AG04450 (cell line): Measurements from ENCODE around the gene ZSCAN32. TPM values are rescaled to one million over a fixed set of nuclear protein-coding genes. Genes with fewer than 3 reads are reported as not detected.

Source experiments
- CTCF ChIA-PET: fragments of 300-600, 350-600 bp; formaldehyde crosslinking; extraction: SDS; loops from one replicate; lab custom pipeline; 2022; ENCODE audit warnings: antibody characterized with exemption, inconsistent platforms; lab: Charles Lee
- POLR2A ChIA-PET: fragments of 350-600 bp; formaldehyde crosslinking; extraction: SDS; loops from one replicate; lab custom pipeline; 2021; ENCODE audit warnings: antibody characterized with exemption, inconsistent platforms; lab: Yijun Ruan, JAX
- DNase-seq: peaks from one replicate; pipeline ENCODE4 v3.0.0-alpha.2; 2011; ENCODE audit warnings: low read depth, low spot score
- H3K27ac ChIP-seq: one replicate; pipeline ENCODE4 v1.5.1; 2012; ENCODE audit warnings: low read depth, low read length, control low read depth
- H3K27me3 ChIP-seq: one replicate; pipeline ENCODE4 v1.6.0; 2012; ENCODE audit warnings: low read length; ENCODE audit not compliant: control insufficient read depth, insufficient read depth
- H3K4me3 ChIP-seq: 2 replicates; pipeline ENCODE4 v1.5.1; 2011; ENCODE audit warnings: mild to moderate bottlenecking, low read depth, low read length, control low read depth
- H3K9me3 ChIP-seq: 2 replicates; pipeline ENCODE4 v1.5.1; 2012; ENCODE audit warnings: low read length; ENCODE audit not compliant: control insufficient read depth, insufficient read depth
- polyA plus RNA-seq: library from polyadenylated mRNA; depleted of rRNA; stranded (reverse); fragments of >200 nt; gene quantifications from 2 replicates; pipeline ENCODE4 v1.2.3, GENCODE V29; 2011
- TF ChIP-seq, protein P1 (sequence below): IDR thresholded peaks from 2 replicates; pipeline ENCODE4 v1.5.1; 2011; ENCODE audit warnings: low read depth, low read length, control low read depth, inconsistent platforms

ZSCAN32 gene
- polyA plus RNA-seq, 1 experiment, result 18.5 TPM

GRCh38 chr16:3375680-3376079, 25.1 kb downstream of the ZSCAN32 start:
- ChIA-PET CTCF (no interaction called here), POLR2A (no interaction called here)
- Histone ChIP-seq H3K9me3 (peaks cover 40% of the 10 kb centered on the region), H3K27me3 (no peaks in the 10 kb centered on the region), H3K4me3 (no peak overlapping the region), H3K27ac (no peak overlapping the region)
- TF ChIP-seq, protein P1, sequence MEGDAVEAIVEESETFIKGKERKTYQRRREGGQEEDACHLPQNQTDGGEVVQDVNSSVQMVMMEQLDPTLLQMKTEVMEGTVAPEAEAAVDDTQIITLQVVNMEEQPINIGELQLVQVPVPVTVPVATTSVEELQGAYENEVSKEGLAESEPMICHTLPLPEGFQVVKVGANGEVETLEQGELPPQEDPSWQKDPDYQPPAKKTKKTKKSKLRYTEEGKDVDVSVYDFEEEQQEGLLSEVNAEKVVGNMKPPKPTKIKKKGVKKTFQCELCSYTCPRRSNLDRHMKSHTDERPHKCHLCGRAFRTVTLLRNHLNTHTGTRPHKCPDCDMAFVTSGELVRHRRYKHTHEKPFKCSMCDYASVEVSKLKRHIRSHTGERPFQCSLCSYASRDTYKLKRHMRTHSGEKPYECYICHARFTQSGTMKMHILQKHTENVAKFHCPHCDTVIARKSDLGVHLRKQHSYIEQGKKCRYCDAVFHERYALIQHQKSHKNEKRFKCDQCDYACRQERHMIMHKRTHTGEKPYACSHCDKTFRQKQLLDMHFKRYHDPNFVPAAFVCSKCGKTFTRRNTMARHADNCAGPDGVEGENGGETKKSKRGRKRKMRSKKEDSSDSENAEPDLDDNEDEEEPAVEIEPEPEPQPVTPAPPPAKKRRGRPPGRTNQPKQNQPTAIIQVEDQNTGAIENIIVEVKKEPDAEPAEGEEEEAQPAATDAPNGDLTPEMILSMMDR, result no peak
- no peak for DNase-seq

DNA sequence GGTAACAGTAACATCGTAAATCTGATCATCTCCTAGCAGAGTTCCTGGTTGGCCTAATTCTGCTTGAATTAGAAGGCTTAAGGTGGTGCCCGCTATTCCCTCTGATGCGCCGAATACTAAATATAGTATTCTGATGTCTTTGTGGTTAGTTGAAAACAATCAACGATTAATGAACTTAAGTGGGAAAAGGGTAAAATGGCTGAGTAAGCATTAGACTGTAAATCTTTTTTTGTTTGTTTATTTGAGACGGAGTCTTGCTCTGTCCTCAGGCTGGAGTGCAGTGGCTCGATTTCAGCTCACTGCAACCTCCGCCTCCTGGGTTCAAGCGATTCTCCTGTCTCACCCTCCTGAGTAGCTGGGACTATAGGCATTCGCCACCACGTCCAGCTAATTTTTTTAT, 31.7 kb downstream of the ZSCAN32 start:
- DNase-seq, result no peak
- no peak overlapping the region for H3K4me3 ChIP-seq
- TF ChIP-seq, protein P1, result no peak
- POLR2A ChIA-PET, result no interaction called here
- peaks cover 40% of the 10 kb centered on the region for H3K9me3 ChIP-seq
- H3K27ac ChIP-seq, result no peak overlapping the region
- CTCF ChIA-PET, result no interaction called here
- no peaks in the 10 kb centered on the region for H3K27me3 ChIP-seq

- Histone ChIP-seq H3K27me3 (no peaks in the 10 kb centered on the region), H3K4me3 (peak overlapping the region; percentile 76), H3K27ac (peak overlapping the region; percentile 98), H3K9me3 (peaks cover 35% of the 10 kb centered on the region)
- ChIA-PET POLR2A (interaction anchor here (0.6 to 2.1 kb wide), 7 partner anchors 9 to 175 kb away, joined by 3 to 9 read pairs (median 4); partner anchors contain the start of genes OR2C1, ZNF174, ZNF263 and ZSCAN32), CTCF (no interaction called here)
- DNase-seq, result peak; percentile 83
- TF ChIP-seq, protein P1, result no peak
Measured at GRCh38 chr16:3364774-3365427, 35.9 kb downstream of the ZSCAN32 start.

DNA sequence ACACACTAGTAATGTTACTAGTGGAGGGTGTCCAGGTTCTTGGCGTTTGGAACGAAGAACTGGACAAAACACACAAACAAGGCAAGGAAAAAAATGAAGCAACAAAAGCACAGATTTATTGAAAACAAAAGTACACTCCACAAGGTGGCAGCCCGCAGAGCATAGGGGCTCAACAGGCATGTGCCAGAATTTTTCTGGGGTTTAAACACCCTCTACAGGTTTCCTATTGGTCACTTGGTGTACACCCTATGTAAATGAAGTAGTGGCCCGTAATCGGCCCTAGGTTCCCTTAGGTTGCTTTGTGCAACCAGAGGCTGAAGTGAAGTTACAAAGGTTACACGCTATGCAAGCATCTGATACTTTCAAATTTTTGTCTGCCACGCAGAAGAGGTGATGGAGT, 37.0 kb downstream of the ZSCAN32 start:
- TF ChIP-seq, protein P1, result no peak
- no peak for DNase-seq
- H3K27me3 ChIP-seq, result no peaks in the 10 kb centered on the region
- H3K4me3 ChIP-seq, result no peak overlapping the region
- ChIA-PET CTCF (no interaction called here), POLR2A (no interaction called here)
- no peak overlapping the region for H3K27ac ChIP-seq
- H3K9me3 ChIP-seq, result peaks cover 31% of the 10 kb centered on the region

DNA sequence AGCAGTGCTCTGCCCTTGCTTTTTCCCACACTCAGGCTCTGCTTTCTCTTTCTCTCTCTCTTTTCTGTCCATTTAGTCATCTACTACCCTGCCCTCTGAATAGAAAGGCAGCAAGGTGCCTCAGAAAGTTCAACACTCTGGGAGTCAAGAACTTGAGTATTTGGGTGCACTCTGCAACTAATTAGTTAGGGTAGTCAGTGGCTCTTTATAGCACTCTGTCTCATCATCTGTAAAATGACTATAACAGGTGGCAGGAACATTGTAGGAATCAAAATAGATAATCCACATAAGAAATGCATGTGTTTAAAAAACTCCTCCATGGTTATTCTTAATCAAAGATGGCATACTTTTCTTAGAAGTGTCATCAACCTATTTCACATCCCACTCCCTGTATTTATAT, 37.9 kb downstream of the ZSCAN32 start:
- Histone ChIP-seq H3K27me3 (no peaks in the 10 kb centered on the region), H3K27ac (no peak overlapping the region), H3K9me3 (peaks cover 31% of the 10 kb centered on the region), H3K4me3 (no peak overlapping the region)
- no peak for DNase-seq
- ChIA-PET CTCF (no interaction called here), POLR2A (no interaction called here)
- TF ChIP-seq, protein P1, result no peak
